Right cardiac atrium (tissue), 5 donors: ENCODE results near the gene NRSN1. TPM values are rescaled to one million over a fixed set of nuclear protein-coding genes. Genes with fewer than 3 reads are reported as not detected.

Experiments
- ATAC-seq, 2 donors: fragments of 200-7000 bp; cut with Tn5 transposase; one replicate each; pipeline versions ENCODE4 v1.8.0 to v1.9.1; 2020; ENCODE audit warnings: moderate library complexity in 2 of 2, mild to moderate bottlenecking in 1 of 2
- DNase-seq, 3 donors: peaks; one replicate each; pipeline ENCODE4 v3.0.0-alpha.2; 2020
- H3K27ac ChIP-seq: one replicate; pipeline ENCODE4 v1.5.1; 2013; ENCODE audit warnings: mild to moderate bottlenecking, low read length, control low read depth, moderate library complexity
- H3K27me3 ChIP-seq: one replicate; pipeline ENCODE4 v1.6.1; 2013; ENCODE audit not compliant: control insufficient read depth, insufficient read depth
- H3K4me1 ChIP-seq: one replicate; pipeline ENCODE4 v1.6.1; 2013; ENCODE audit warnings: low read length; ENCODE audit not compliant: control insufficient read depth, insufficient read depth
- H3K4me3 ChIP-seq: one replicate; pipeline ENCODE4 v1.5.1; 2013; ENCODE audit warnings: low read length, control low read depth
- H3K9me3 ChIP-seq: one replicate; pipeline ENCODE4 v1.6.1; 2013; ENCODE audit warnings: low read length; ENCODE audit not compliant: control insufficient read depth
- WGBS: extraction: QIAGEN DNeasy Blood & Tissue Kit; methylation state at CpG from one replicate; pipeline ENCODE4 v1.1.7; 2013; 5-methylcytosine and 5-hydroxymethylcytosine counted together
- intact Hi-C, 4 donors: fragments of 100-400 bp; cut with DNase I; formaldehyde crosslinking; loops; one replicate each; pipeline versions ENCODE4 v1.11.0 to v1.14.0; 2022 to 2023
- long read RNA-seq, 4 donors: library from polyadenylated mRNA; unstranded; transcript quantifications; one replicate each; pipeline ENCODE4 v2.0.0, GENCODE V29; 2020 to 2021
- polyA plus RNA-seq: library from polyadenylated mRNA; stranded (reverse); fragments of 200-250 nt; gene quantifications from one replicate; pipeline ENCODE4 v1.2.3, GENCODE V29; 2013
- total RNA-seq, 4 donors: library from RNA; stranded (reverse); fragmentation: NEBNext Ultra II Directional; extraction: Animal tissue kit (Norgen Biotek cat#: 25700); gene quantifications; one replicate each; pipeline ENCODE4 v1.2.1, GENCODE V29; 2021
- donor health status: healthy with polysubstance abuse.
- donor health status: DM: no; HTN: yes; CAD: no.
- donor health status: DM: no; HTN: no; CAD: no.
- donor health status: DM: no; HTN: yes; CAD: no; lungs with severe emphysema.
- donor health status: DM: yes; HTN: yes; CAD: no.

NRSN1 gene, protein sequence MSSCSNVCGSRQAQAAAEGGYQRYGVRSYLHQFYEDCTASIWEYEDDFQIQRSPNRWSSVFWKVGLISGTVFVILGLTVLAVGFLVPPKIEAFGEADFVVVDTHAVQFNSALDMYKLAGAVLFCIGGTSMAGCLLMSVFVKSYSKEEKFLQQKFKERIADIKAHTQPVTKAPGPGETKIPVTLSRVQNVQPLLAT
- total RNA-seq = not detected
- 0.11 TPM for polyA plus RNA-seq
- long read RNA-seq, donor 1 = 0 reads
- long read RNA-seq, donor 2 = 0 reads
- long read RNA-seq, donor 3 = 0 reads
- long read RNA-seq, donor 4 = 0 reads

DNA sequence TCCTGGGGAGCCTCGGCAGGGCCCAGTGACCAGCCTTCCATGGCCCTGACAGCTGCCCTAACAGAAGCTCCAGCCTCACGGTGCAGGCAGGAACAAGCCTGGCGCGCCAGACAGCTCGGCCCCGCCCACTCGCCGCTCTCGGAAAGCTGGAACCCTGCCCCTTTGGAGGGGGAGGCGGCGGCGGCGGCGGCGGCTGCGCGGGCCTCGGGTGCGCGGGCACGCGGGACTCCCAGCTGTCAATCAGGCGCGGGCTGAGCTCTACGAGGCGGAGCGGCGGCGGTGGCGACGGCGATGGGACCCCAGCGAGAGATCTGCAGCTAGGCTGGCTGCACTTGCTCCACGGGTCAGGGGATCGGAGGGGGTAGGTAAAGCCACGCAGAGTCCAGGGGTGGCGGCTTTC, at the start of gene NRSN1:
TSS of gene NRSN1 (plus strand) at position 236 of the 400 bp plus-strand sequence. CDS start 8,113 bp downstream, outside the sequence.
- no peak for ATAC-seq
- Histone ChIP-seq H3K27ac (no peak within 1 kb of the TSS), H3K9me3 (no peaks in the 10 kb centered on the region), H3K4me1 (no peaks in the 10 kb centered on the region), H3K4me3 (no peak within 1 kb of the TSS), H3K27me3 (peaks cover 6% of the 10 kb centered on the region)
- 4% methylated on average over 37 of the region's 37 CpGs for WGBS
- intact Hi-C loops = no loop called here
- peak in 2 of 3 donors; percentile 9 to 23 for DNase-seq

DNA sequence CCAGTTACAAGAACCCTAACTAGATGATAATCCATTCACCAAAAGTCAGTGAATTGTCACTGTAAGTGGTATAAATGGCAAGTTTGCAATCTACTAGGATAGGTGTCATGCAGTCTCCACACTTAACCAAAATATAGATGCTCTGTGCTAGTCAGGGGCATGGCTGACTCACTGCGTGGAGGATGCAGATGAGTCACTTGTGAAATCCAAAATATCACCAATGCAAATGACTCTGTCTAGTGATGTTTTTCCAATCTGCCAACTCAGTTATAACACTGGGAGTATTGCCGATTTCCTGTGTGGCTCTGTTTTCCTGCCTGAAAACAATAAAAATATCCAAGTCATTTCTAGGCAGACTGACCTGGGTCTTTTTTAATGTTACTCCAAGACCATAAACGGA, 47.8 kb upstream of the NRSN1 start:
- Histone ChIP-seq H3K4me1 (no peaks in the 10 kb centered on the region), H3K4me3 (no peak overlapping the region), H3K27me3 (peaks cover 2% of the 10 kb centered on the region), H3K27ac (no peak overlapping the region), H3K9me3 (no peaks in the 10 kb centered on the region)
- no peak for DNase-seq
- ATAC-seq = no peak
- intact Hi-C loops = no loop called here
- WGBS = 67% methylated on average over 3 of the region's 3 CpGs

DNA sequence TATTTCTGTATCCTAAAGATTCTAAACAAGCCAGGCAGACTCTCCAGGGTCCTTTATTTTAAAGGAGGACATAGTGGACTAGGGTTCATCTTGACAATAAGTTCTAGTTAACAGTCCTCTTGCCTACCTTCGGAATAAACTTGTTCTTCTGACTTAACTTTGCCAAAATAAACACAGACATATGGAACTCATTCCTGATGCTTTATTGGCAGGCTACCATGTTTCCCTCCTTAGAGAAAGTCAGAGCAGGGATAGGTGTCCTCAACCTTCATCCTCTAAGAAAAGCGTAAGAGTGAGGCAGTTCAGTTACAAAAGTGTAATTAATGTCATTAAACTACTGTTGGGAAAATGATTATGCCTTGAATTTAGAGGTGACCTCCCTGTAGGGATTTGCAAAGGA, 46.9 kb upstream of the NRSN1 start:
- no peaks in the 10 kb centered on the region for H3K9me3 ChIP-seq
- H3K4me1 ChIP-seq = no peaks in the 10 kb centered on the region
- H3K27me3 ChIP-seq = peaks cover 2% of the 10 kb centered on the region
- H3K4me3 ChIP-seq = no peak overlapping the region
- DNase-seq = no peak
- WGBS = 72% methylated on average over 2 of the region's 2 CpGs
- intact Hi-C loops = no loop called here
- ATAC-seq = no peak
- no peak overlapping the region for H3K27ac ChIP-seq

DNA sequence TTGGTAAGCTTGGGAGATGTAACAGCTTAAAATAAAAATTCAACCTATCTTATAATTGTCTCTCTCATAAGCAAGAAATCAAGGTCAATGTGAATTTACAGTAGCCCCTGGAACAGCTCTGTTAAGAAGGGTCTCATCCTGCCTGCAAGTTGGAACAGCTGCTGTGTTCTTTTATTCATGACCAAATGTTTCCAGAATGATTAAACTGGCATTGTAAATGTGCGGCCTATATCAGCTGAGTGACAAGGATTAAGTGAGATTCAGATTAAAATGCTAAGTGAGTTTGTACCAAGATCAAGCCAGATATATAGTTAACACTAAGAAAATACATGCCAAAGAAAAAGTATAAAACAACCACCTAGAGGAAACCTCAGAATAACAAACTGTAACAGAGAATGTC, 45.3 kb upstream of the NRSN1 start:
- Histone ChIP-seq H3K4me1 (no peaks in the 10 kb centered on the region), H3K27ac (no peak overlapping the region), H3K9me3 (no peaks in the 10 kb centered on the region), H3K27me3 (peaks cover 2% of the 10 kb centered on the region), H3K4me3 (no peak overlapping the region)
- 44% methylated on average over 1 of the region's 1 CpG for WGBS
- intact Hi-C loops = no loop called here
- ATAC-seq = no peak
- no peak for DNase-seq

DNA sequence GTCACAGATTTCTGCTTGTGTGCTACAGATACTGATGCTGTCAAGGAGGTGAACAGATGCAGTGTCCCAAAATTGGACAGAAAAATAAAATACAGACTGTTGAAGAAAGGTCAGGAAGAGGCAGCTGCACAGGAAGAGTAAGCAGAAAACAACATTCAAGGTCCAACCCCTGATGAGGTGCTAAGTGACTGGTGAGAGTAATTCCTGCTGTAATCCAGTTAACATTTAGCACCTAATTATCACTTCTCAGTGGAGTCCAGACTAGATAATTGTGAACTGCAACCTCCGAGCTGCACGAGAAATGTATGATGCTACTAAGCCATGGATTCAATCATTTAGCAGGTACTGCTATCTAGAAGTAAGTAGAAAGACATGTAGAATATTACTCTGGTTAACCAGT, 36.3 kb upstream of the NRSN1 start:
- H3K9me3 ChIP-seq = no peaks in the 10 kb centered on the region
- 5% methylated on average over 2 of the region's 2 CpGs for WGBS
- no peaks in the 10 kb centered on the region for H3K27me3 ChIP-seq
- DNase-seq (no peak), ATAC-seq (no peak)
- H3K27ac ChIP-seq = no peak overlapping the region
- intact Hi-C loops = no loop called here
- no peak overlapping the region for H3K4me3 ChIP-seq
- no peaks in the 10 kb centered on the region for H3K4me1 ChIP-seq

DNA sequence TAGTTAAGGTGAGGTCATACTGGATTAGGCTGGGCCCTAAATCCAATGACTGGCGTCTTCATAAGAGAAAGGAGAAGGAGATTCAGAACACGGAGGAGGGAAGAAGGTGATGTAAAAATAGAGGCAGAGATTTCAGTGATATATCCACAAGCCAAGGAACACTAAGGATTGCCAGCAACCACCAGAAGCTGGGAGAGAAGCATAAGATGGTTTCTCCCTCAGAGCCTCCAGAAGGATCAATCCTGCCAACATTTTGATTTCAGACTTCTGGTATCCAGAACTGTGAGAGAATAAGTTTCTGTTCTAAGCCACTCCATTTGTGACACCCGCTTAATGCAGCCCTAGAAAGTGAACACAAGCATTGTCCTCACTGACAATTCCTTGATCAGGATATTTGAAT, 33.6 kb upstream of the NRSN1 start:
- DNase-seq (no peak), ATAC-seq (no peak)
- Histone ChIP-seq H3K4me3 (no peak overlapping the region), H3K27me3 (no peaks in the 10 kb centered on the region), H3K27ac (no peak overlapping the region), H3K9me3 (no peaks in the 10 kb centered on the region), H3K4me1 (no peaks in the 10 kb centered on the region)
- WGBS = 89% methylated on average over 3 of the region's 3 CpGs
- intact Hi-C loops = no loop called here

DNA sequence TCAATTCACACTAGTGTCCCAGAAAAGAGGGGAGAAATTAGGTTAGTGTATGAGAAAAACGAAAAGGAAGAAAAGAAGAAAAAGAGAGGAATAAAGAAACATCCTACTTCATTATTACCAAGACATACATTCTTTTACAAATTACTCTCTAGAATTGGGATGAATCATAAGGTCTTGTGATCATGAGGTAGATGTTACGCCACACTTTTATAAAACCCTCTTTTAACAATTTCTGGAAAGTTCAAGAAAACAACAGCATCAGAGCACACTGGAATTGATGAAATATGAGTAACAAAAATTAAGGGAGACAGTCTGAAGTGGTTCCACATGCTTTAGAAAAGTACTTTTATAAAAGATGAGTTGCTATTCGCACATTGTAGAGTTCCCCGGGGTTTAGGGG, 32.6 kb upstream of the NRSN1 start:
- Histone ChIP-seq H3K27ac (no peak overlapping the region), H3K4me1 (no peaks in the 10 kb centered on the region)

DNA sequence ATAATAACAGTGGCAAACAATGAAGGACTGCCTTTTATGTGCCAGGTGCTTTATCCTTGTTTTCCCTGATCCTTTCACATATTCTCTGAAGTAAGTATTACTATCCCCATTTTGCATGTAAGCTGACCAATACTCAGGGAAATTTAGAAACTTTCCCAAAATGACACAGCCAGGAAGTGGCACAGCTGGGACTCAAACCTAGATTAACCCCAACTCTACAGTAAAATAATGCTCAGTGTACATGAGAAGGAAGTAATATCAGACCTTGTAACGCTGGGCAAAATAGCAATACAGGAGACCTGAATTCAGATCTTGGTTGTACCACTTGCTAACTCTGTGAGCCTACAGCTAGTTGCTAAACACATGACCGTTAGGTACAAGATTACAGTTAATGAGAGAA, 26.8 kb upstream of the NRSN1 start:
- no peak overlapping the region for H3K27ac ChIP-seq
- no peak for DNase-seq
- WGBS = 55% methylated on average over 2 of the region's 2 CpGs
- H3K4me1 ChIP-seq = no peaks in the 10 kb centered on the region
- intact Hi-C loops = no loop called here
- no peaks in the 10 kb centered on the region for H3K27me3 ChIP-seq
- H3K9me3 ChIP-seq = no peaks in the 10 kb centered on the region
- no peak overlapping the region for H3K4me3 ChIP-seq
- ATAC-seq = no peak

More for the DNA sequence above, 32.6 kb upstream of the NRSN1 start:
- DNase-seq = no peak
- intact Hi-C loops = no loop called here
- no peak for ATAC-seq
- 85% methylated on average over 4 of the region's 4 CpGs for WGBS
- Histone ChIP-seq H3K9me3 (no peaks in the 10 kb centered on the region), H3K4me3 (no peak overlapping the region), H3K27me3 (no peaks in the 10 kb centered on the region)

DNA sequence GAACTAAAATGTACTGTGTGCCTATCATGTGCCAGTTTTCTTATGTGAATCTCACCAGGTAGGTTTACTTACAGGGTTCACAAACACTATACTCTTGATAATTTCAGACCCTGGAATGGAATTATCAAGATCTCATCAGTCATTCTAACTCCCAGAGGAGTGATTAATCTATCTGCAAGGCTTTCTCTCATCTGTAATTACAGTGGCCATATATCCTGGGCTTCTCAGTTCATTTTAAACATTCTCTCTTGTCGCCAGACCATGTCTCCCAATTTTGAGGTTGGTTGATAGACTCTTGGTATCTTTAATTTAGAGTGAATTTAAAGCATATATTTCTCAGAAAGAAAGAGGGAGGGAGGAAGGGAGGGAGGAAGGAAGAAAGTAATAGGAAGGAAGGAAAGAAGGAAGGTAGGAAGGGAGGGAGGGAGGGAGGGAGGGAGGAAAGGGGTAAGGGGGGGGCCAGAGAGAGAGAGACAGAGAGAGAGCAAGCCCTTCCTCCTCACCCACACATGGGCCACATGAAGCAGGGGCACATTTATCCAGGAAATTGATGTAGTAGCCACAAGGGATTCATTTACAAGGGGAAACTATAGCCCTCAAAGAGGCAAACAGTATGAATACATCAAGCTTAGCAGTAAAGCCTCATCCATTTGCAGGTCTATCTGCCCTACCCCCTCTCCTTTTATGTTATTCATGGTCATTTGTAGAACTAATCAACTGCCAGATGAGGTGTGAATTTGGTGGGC, 25.8 kb upstream of the NRSN1 start:
- Histone ChIP-seq H3K27ac (no peak overlapping the region), H3K27me3 (peaks cover under 1% of the 10 kb centered on the region), H3K4me3 (no peak overlapping the region), H3K9me3 (no peaks in the 10 kb centered on the region), H3K4me1 (no peaks in the 10 kb centered on the region)
- WGBS = 61% methylated on average over 1 of the region's 1 CpG
- intact Hi-C loops = no loop called here
- no peak for DNase-seq
- ATAC-seq = no peak

DNA sequence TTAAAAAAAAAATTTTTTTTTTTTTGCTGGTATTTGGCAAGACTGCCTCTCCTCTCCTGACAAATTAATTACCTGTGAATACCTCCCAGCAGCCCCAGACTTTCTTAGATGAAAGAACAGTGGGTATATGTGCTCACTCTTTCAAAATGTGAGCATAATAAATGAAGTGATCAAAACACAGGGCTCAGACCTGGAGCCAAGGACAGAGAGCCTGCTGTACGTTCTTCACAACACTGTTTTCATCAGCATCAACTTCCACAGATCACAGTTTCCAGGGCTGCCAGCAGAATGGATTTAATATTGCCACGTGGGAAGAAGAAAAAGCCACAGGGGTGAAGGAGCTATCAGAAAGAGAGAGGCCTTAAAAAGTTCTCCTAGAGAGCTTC, 25.3 kb upstream of the NRSN1 start:
- WGBS = 16% methylated on average over 2 of the region's 2 CpGs
- no peak overlapping the region for H3K4me3 ChIP-seq
- no peaks in the 10 kb centered on the region for H3K4me1 ChIP-seq
- intact Hi-C loops = no loop called here
- H3K27ac ChIP-seq = no peak overlapping the region
- no peak for ATAC-seq
- peaks cover 2% of the 10 kb centered on the region for H3K27me3 ChIP-seq
- no peak for DNase-seq
- no peaks in the 10 kb centered on the region for H3K9me3 ChIP-seq

DNA sequence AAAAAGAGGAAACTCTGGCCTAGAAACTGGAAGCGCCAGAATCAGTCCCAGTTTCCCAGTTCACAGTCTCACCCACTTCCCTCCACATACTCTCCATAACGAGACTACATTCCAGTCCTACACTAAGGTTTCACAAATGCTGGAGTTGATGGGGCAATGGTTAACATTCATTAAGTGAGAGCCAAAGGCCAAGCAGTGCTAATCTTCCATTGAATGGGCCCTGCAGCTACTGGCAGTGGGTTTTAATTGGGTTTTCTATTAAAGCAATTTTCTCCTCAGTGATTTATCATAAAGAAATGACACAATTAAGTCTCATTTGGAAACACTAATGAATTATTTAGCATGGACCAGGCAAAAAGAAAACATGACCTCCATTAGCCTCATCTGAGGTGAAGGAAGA, 20.8 kb upstream of the NRSN1 start:
- Histone ChIP-seq H3K27ac (no peak overlapping the region), H3K9me3 (no peaks in the 10 kb centered on the region), H3K4me1 (no peaks in the 10 kb centered on the region), H3K4me3 (no peak overlapping the region), H3K27me3 (peaks cover 2% of the 10 kb centered on the region)
- DNase-seq (no peak), ATAC-seq (no peak)
- intact Hi-C loops = no loop called here
- 53% methylated on average over 2 of the region's 2 CpGs for WGBS
